Measurements from ENCODE around the gene C1RL.

C1RL gene

GRCh38 chr12:7116196-7116595 lies 7.2 kb upstream of the C1RL start:
- H3K36me3 ChIP-seq (ENCODE audit: insufficient read depth, low read length): no peaks in the 10 kb centered on the region
- no peaks in the 10 kb centered on the region for H3K27me3 ChIP-seq (ENCODE audit: insufficient read depth, low read length, poor library complexity)
- ATAC-seq (ENCODE audit: insufficient read depth, low read depth) (no peak), DNase-seq (no peak)
- no peak overlapping the region for H2AFZ ChIP-seq (ENCODE audit: low read depth, low read length)
- H3K4me3 ChIP-seq (ENCODE audit: low read depth in 1 of 2, low read length in 2 of 2): no peak overlapping the region
- H3K4me1 ChIP-seq (ENCODE audit: insufficient read depth, low read length): peaks cover 6% of the 10 kb centered on the region; the same call in 1 of the 2 replicates
- H3K27ac ChIP-seq (ENCODE audit: low read length): no peak overlapping the region
- no peak overlapping the region for H3K4me2 ChIP-seq (ENCODE audit: insufficient read depth, low read length)
- H3K9ac ChIP-seq (ENCODE audit: low read depth, low read length): no peak overlapping the region
- H3K79me2 ChIP-seq (ENCODE audit: insufficient read depth, low read length): no peaks in the 10 kb centered on the region
- no peak for TF ChIP-seq EZH2 (IDR thresholded peaks at IDR 0.05; ENCODE audit: borderline replicate concordance, low read depth, low read length, severe bottlenecking)
- TF ChIP-seq CTCF (IDR thresholded peaks at IDR 0.05; ENCODE audit: borderline replicate concordance, extremely low read depth, low read length, poor library complexity, severe bottlenecking): no peak
- no peaks in the 10 kb centered on the region for H3K9me3 ChIP-seq (ENCODE audit: insufficient read depth, low read length, severe bottlenecking)
- H4K20me1 ChIP-seq (ENCODE audit: insufficient read depth, low read length): peaks cover 3% of the 10 kb centered on the region; the same call in 1 of the 2 replicates

GRCh38 chr12:7114851-7115250 lies 5.8 kb upstream of the C1RL start:
- Histone ChIP-seq H3K9me3 (ENCODE audit: insufficient read depth, low read length, severe bottlenecking) (no peaks in the 10 kb centered on the region), H4K20me1 (ENCODE audit: insufficient read depth, low read length) (peaks cover 3% of the 10 kb centered on the region; the same call in 1 of the 2 replicates), H2AFZ (ENCODE audit: low read depth, low read length) (no peak overlapping the region), H3K36me3 (ENCODE audit: insufficient read depth, low read length) (no peaks in the 10 kb centered on the region), H3K9ac (ENCODE audit: low read depth, low read length) (no peak overlapping the region), H3K4me2 (ENCODE audit: insufficient read depth, low read length) (no peak overlapping the region), H3K4me1 (ENCODE audit: insufficient read depth, low read length) (peaks cover 6% of the 10 kb centered on the region; the same call in 1 of the 2 replicates), H3K27ac (ENCODE audit: low read length) (no peak overlapping the region), H3K27me3 (ENCODE audit: insufficient read depth, low read length, poor library complexity) (no peaks in the 10 kb centered on the region), H3K79me2 (ENCODE audit: insufficient read depth, low read length) (no peaks in the 10 kb centered on the region), H3K4me3 (ENCODE audit: low read depth in 1 of 2, low read length in 2 of 2) (no peak overlapping the region)
- no peak for TF ChIP-seq CTCF (IDR thresholded peaks at IDR 0.05; ENCODE audit: borderline replicate concordance, extremely low read depth, low read length, poor library complexity, severe bottlenecking)
- no peak for TF ChIP-seq EZH2 (IDR thresholded peaks at IDR 0.05; ENCODE audit: borderline replicate concordance, low read depth, low read length, severe bottlenecking)
- ATAC-seq (ENCODE audit: insufficient read depth, low read depth): no peak
- no peak for DNase-seq

- H3K9ac ChIP-seq (ENCODE audit: low read depth, low read length): no peak overlapping the region
- peaks cover 12% of the 10 kb centered on the region for H3K4me1 ChIP-seq (ENCODE audit: insufficient read depth, low read length)
- no peaks in the 10 kb centered on the region for H3K27me3 ChIP-seq (ENCODE audit: insufficient read depth, low read length, poor library complexity)
- TF ChIP-seq CTCF (IDR thresholded peaks at IDR 0.05; ENCODE audit: borderline replicate concordance, extremely low read depth, low read length, poor library complexity, severe bottlenecking) (peak; percentile 2), EZH2 (IDR thresholded peaks at IDR 0.05; ENCODE audit: borderline replicate concordance, low read depth, low read length, severe bottlenecking) (no peak)
- no peak overlapping the region for H3K27ac ChIP-seq (ENCODE audit: low read length)
- ATAC-seq (ENCODE audit: insufficient read depth, low read depth): no peak
- H4K20me1 ChIP-seq (ENCODE audit: insufficient read depth, low read length): peaks cover 3% of the 10 kb centered on the region; the same call in 1 of the 2 replicates
- no peak for DNase-seq
- no peaks in the 10 kb centered on the region for H3K79me2 ChIP-seq (ENCODE audit: insufficient read depth, low read length)
- H3K36me3 ChIP-seq (ENCODE audit: insufficient read depth, low read length): no peaks in the 10 kb centered on the region
- no peaks in the 10 kb centered on the region for H3K9me3 ChIP-seq (ENCODE audit: insufficient read depth, low read length, severe bottlenecking)
- no peak overlapping the region for H3K4me3 ChIP-seq (ENCODE audit: low read depth in 1 of 2, low read length in 2 of 2)
- H2AFZ ChIP-seq (ENCODE audit: low read depth, low read length): no peak overlapping the region
- no peak overlapping the region for H3K4me2 ChIP-seq (ENCODE audit: insufficient read depth, low read length)
These were observed 5.0 kb upstream of the C1RL start for GRCh38 chr12:7114008-7114407.

Measured in DND-41 (cell line).